NAMALWA (cell line): Measurements from ENCODE around the gene PCED1B.
"Not testable (repeated sequence)": the region's sequence is repeated elsewhere in the genome, so short reads cannot be mapped to it uniquely, and the experiment has no call there.

Source experiments
- DNase-seq: peaks from one replicate; pipeline ENCODE4 v3.0.0-alpha.2; 2015; ENCODE audit warnings: low spot score

Gene PCED1B

DNA sequence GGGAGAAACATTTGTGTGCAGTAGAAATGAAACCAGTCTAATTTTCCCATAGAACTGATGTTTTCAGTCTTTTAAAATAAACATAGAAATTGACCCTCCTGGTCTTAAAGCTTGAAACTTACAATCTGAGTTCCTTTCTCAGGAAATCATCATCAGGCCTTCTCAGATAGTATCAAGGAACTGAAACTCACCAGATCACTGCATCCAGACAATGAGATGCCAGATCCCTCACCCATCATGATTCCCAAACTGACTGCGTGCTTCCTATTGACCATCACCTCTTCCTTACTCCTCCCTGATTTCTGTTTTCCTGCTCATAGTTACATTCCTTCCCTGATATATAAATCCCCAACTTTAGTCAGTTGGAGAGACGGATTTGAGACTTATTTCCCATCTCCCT, 195.3 kb downstream of the PCED1B start:
- DNase-seq = no peak

DNA sequence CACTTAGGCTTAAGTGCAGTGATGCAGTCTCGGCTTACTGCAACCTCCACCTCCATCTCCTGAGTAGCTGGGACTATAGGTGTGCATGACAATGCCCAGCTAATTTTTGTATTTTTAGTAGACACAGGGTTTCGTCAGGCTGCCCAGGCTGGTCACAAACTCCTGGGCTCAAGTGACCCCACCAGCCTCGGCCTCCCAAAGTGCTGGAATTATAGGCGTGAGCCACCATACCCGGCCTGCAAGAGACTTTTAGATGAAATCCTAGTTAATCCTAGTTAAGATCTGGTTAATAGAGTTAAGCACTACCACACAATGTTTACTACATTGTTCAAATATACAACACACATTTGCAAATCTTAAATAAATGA, 196.8 kb downstream of the PCED1B start:
- DNase-seq = no peak

DNA sequence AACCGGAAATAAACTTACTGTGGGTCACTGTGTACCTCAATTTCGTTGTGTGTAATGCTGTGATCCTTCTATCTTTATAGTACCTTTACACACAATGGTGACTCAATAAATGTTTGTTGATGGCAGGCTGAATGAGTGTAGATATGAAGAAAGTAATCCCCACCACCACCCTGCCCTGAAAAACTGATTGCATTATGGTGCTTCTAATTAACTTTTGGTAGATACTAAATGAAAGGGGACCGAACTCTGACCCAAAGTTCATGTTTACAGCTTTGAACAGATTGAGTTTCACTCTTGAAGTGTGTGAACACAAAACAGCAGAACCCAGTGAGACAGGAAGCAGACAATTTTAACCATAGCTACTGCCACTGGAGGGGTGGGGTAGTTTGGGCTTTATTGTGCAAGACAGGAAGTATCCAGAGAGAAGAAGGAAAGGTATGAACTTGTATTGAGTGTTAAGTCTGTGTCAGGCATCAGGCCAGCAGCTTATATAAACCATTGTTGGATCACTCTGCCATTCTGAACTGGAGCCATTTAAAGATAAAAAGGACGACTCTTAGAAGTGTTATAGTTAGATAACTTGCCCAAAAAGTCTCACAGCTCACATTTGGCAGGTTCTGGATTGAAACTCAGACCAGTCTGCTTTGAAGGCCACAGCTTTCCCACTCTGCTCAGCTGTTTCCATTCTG, 197.3 kb downstream of the PCED1B start:
- peak; percentile 7 for DNase-seq

DNA sequence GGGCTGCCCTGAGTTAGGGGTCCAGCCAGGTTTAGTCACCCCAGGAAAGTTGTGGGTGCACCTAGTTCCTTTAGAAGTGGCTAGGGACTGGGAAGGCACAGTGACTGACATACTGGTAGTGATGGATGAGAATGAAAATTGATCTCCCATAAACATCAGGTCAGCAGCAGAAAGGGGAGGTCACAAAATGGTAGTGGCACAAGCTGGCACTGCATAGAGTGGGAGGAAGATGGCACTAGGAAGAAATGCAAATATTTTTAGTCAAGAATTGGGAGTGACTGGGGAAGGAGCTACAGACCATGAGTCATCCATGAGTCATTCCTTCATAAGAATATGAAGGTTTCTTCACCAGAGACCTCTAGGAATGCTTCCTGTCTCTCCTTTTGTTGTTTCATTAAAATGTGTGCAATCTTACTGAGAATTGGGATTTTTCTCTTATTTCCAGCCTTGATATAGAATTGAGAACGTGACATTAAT, 198.6 kb downstream of the PCED1B start:
- no peak for DNase-seq

DNA sequence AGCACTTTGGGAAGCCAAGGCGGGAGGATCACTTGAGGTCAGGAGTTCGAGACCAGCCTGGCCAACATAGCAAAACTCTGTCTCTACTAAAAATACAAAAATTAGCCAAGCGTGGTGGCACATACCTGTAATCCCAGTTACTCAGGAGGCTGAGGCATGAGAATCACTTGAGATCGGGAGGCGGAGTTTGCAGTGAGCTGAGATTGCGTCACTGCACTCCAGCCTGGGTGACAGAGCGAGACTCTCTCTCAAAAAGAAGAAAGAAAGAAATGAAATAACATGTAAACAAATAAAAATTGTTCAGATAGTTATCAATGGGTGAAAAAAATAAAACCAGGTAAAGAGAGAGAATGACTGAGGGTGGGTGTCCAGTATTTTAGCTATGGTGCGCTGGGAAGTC, 200.3 kb downstream of the PCED1B start:
- not testable (repeated sequence) for DNase-seq

DNA sequence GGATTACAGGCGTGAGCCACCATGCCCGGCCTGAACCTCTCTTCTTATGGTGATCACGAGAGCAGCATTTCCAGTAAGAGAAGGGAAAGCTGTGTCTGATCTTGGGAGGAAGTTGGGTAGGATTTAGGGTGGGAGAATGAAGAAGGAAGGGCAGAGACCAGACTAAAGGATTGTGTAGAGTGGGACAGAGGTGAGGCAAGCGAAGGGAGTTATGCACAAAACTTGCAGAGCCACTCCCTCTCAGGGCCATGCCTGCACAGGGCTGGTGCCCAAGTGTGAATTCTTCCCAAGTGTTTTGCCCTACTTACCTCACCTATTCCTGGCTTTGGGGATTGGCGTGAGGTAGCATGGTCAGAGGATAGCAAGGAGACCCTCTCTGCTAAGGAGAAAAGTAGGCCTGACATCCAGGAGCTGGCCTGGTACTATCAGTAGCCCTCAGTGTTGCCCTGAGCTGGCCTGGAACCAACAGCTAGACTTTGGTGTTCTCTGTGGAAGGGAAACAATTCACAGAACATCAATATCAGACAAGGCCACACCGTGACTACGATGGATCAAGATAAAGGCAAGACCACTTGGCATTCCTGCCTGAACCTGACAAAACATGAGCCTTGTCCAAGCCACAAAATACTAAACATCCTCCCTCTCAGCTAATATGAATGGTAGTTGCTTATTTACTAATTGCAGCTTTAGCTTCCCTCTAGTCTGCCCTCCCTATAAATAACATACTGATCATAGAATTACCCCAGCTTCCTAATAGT, 201.3 kb downstream of the PCED1B start:
- no peak for DNase-seq

DNA sequence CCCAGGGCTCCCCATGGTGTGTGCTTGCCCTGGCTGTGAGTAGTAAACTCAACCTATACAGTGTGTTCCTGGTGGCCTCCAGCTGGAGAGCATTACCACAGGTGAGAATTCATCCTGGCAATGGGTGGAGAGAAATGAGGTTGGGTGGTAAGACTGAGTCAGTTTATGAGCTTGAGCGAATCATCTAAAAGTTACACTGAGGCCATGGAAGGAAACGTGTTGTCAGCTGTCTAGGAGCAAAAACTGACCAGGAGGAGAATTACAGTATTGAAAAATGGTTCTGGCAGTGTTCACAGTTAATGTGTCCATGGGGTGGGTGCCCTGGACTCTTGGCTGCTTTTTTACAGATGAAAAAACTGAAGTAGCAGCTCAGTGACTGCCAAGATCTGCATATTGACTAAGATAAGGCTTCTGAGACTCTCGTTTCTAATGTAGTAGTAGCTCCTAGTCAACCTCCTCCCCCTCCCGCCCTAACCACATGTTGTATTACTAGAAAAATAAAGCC, 202.3 kb downstream of the PCED1B start:
- no peak for DNase-seq

DNA sequence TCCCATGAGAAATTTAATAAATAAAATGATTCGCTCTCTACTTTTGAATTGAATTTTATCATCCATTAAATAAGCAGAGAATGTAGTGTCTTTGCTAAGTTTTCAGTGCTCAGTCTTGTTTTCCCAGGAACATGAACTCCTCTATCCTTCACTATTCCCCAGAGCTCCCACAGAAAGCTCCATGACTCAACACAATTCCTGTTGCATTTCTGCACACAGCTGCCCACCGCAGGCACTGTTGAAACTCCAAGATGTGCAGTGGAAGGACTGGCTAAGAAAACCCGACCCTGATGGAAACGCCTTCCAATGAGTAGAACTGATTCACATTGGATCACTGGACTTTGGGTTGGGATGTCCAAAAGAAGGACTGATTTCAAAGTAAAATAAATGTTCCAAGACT, 202.8 kb downstream of the PCED1B start:
- DNase-seq = no peak
